A673 (cell line): Measurements from ENCODE around the gene PTCD3.

Experiments used
- CTCF ChIP-seq: fragments of 300-800, 200-600 bp; sonication (generic); conservative IDR thresholded peaks from 2 replicates; pipeline ENCODE4 v1.5.1; 2017; ENCODE audit warnings: low read depth, mild to moderate bottlenecking, antibody characterized with exemption, low read length, moderate library complexity, mixed read lengths
- EZH2 ChIP-seq: fragments of 200-600 bp; sonication (generic); IDR thresholded peaks from 2 replicates; pipeline ENCODE4 v1.6.1; 2017; ENCODE audit warnings: borderline replicate concordance, low read depth, mild to moderate bottlenecking, mixed read lengths, antibody characterized with exemption, low read length; ENCODE audit not compliant: poor library complexity, severe bottlenecking

- TF ChIP-seq CTCF (no peak), EZH2 (no peak)
These were observed 80.4 kb downstream of the PTCD3 start for GRCh38 chr2:86186431-86186830.
